Measurements from ENCODE around the gene BRICD5. TPM values are rescaled to one million over a fixed set of nuclear protein-coding genes. Genes with fewer than 3 reads are reported as not detected.
A peak's percentile ranks its signal among the peaks of the same experiment; 100 is the strongest.

BRICD5 gene
- total and polyA plus RNA-seq, 2 of the 13 experiments (the other 11 are each of a cell fraction or from before 2014, with no cell fraction given) = 1.6 to 5.8 TPM

DNA sequence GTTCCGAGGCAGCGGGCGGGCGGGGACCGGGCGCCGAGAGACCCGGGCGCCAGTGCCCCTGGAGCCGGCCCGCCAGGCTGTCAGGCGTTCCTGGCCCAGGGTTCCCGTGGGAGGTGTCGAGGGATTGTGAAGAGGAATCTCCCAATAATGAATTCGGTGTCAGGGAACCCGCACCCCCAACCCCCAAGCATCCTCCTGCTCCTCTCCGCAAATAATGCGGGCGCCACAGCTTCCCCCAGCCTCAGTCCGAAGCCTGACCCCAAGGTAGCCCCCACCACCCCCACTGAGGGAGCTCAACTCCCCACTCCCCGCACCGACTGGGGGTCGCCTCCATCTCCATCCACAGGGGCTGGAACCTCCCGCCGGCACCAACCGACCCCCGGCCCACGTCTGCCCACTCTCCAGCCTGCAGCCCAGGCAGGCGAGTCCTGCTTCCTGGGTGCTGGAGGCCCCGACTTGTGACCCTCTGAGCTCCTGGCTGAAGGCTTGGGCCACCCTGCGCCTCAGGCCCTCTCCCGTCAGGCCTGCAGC, 13.6 kb downstream of the BRICD5 start (continued):
- TF ChIP-seq ZNF672 (CRISPR knock-in tag; IDR thresholded peaks at IDR 0.05) (no peak), REL (CRISPR knock-in tag; conservative IDR thresholded peaks at IDR 0.05) (no peak), SATB2 (CRISPR knock-in tag; IDR thresholded peaks at IDR 0.05) (no peak)
- TF ChIP-seq, protein P1, sequence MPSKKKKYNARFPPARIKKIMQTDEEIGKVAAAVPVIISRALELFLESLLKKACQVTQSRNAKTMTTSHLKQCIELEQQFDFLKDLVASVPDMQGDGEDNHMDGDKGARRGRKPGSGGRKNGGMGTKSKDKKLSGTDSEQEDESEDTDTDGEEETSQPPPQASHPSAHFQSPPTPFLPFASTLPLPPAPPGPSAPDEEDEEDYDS (CRISPR knock-in tag; IDR thresholded peaks at IDR 0.05) = no peak
- TF ChIP-seq, protein P2, sequence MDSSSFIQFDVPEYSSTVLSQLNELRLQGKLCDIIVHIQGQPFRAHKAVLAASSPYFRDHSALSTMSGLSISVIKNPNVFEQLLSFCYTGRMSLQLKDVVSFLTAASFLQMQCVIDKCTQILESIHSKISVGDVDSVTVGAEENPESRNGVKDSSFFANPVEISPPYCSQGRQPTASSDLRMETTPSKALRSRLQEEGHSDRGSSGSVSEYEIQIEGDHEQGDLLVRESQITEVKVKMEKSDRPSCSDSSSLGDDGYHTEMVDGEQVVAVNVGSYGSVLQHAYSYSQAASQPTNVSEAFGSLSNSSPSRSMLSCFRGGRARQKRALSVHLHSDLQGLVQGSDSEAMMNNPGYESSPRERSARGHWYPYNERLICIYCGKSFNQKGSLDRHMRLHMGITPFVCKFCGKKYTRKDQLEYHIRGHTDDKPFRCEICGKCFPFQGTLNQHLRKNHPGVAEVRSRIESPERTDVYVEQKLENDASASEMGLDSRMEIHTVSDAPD (CRISPR knock-in tag; IDR thresholded peaks at IDR 0.05) = no peak

DNA sequence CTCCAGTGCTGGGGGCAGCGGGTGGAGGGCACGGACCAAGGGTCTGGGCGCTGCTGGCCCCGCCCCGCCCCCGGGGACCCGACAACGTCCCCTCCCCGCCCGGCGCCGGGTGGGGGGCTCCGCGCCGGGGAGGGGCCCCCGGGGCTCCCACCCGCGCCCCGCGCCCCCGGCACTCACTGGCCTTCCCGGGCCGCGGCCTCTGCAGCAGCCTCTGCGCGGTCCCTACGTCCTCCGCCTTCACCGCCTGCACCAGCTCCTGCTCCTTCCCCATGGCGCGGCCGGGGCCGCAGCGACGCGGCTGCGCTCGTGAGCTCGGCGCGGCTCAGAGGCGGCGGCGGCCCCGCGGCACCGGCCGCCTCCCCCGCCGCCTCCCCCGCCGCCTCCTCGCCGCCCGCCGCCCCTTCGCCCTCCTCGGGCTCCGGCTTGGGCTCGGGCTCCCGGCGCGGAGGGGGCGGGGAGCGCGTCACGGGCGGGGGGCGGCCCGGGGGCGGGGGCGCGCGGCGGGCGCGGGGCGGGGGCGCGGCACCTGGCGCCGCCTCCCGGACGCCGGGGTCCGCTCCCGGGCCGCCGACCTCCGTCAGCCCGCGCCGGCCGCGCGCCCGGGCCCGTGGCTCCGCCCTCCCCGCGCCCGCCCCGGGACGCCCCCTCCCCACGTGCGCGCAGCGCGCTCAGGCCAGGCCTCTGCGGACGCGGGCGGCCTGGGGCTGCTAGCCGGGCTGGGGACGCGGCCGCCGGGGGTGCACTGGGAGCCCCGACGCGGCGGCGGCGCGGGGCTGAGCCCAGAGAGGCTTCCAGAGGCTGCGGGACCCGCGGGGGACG, 14.3 kb downstream of the BRICD5 start, which contains the start of gene CASKIN1:
CASKIN1 (minus strand) TSS at position 444 of the 819 bp plus-strand sequence; CDS start at position 271, 173 bp downstream.
- H3K27me3 ChIP-seq (ENCODE audit: control insufficient read depth in 1 of 2, insufficient read depth in 2 of 2, low read length in 2 of 2) = peaks cover 2 to 39% of the 10 kb centered on the region in 2 experiments; a peak in 3 of 5 replicates
- no peaks in the 10 kb centered on the region for H3K79me2 ChIP-seq (ENCODE audit: insufficient read depth, low read length)
- 0% methylated on average over 3 of the region's 129 CpGs for WGBS (ENCODE audit: low lambda C conversion rate)
- H3K27ac ChIP-seq (ENCODE audit: extremely low read length, insufficient read depth, low read length) = no peak within 1 kb of the TSS
- in situ Hi-C loops (cut with HindIII; ENCODE audit: extremely low pct_ligation_motif_present, low pct_unique_long_range_greater_than_20kb) (no loop called here), intact Hi-C loops (cut with micrococcal nuclease; ENCODE audit: unreplicated experiment) (loop anchor here (5.0 kb wide), 2 partner anchors 34 to 56 kb away; partner anchors contain the start of gene ECI1)
- FAIRE-seq (no peak), ATAC-seq (peak; percentile 19; the same call in 2 of the 3 replicates), DNase-seq (ENCODE audit: low spot score) (no peak)
- CTCF ChIA-PET (ENCODE audit: low intra/inter-chr PET ratio, low total read pairs) = no interaction called here
- H3K4me1 ChIP-seq (ENCODE audit: insufficient read depth, low read length) = peaks cover 54% of the 10 kb centered on the region
- no peaks in the 10 kb centered on the region for H3K36me3 ChIP-seq (replicated peaks in 1 of 2; ENCODE audit: control insufficient read depth in 1 of 2, insufficient read depth in 2 of 2, low read length in 2 of 2)
- H3K4me2 ChIP-seq (ENCODE audit: low read depth, low read length) = peak within 1 kb of the TSS; percentile 71
- H3K9ac ChIP-seq (ENCODE audit: insufficient read depth, low read depth, low read length) = peak within 1 kb of the TSS; percentile 44; the same call in 1 of the 2 replicates
- peak within 1 kb of the TSS; percentile 53 to 66 (median 53) for H3K4me3 ChIP-seq (replicated peaks in 1 of 3; ENCODE audit: insufficient read depth in 1 of 3, low read depth in 2 of 3, low read length in 3 of 3)
- no TSS peak for BruUV-seq (replicated peaks)
- no peak within 1 kb of the TSS for H2AFZ ChIP-seq (ENCODE audit: low read length)
- H4K20me1 ChIP-seq (ENCODE audit: insufficient read depth, low read length) = no peaks in the 10 kb centered on the region
- POLR2A ChIA-PET = interaction anchor here (0.6 to 2.9 kb wide), 3 partner anchors 8 to 55 kb away, joined by 3 to 19 read pairs (median 5); partner anchors contain the start of genes ECI1 and TRAF7
- no peaks in the 10 kb centered on the region for H3K9me3 ChIP-seq (ENCODE audit: low read length)
- TF ChIP-seq, protein P3, sequence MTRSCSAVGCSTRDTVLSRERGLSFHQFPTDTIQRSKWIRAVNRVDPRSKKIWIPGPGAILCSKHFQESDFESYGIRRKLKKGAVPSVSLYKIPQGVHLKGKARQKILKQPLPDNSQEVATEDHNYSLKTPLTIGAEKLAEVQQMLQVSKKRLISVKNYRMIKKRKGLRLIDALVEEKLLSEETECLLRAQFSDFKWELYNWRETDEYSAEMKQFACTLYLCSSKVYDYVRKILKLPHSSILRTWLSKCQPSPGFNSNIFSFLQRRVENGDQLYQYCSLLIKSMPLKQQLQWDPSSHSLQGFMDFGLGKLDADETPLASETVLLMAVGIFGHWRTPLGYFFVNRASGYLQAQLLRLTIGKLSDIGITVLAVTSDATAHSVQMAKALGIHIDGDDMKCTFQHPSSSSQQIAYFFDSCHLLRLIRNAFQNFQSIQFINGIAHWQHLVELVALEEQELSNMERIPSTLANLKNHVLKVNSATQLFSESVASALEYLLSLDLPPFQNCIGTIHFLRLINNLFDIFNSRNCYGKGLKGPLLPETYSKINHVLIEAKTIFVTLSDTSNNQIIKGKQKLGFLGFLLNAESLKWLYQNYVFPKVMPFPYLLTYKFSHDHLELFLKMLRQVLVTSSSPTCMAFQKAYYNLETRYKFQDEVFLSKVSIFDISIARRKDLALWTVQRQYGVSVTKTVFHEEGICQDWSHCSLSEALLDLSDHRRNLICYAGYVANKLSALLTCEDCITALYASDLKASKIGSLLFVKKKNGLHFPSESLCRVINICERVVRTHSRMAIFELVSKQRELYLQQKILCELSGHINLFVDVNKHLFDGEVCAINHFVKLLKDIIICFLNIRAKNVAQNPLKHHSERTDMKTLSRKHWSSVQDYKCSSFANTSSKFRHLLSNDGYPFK (CRISPR knock-in tag; IDR thresholded peaks at IDR 0.05; ENCODE audit: borderline replicate concordance) = no peak
- no peak for TF ChIP-seq RAD51 (IDR thresholded peaks at IDR 0.05; ENCODE audit: borderline replicate concordance)
- TF ChIP-seq, protein P4, sequence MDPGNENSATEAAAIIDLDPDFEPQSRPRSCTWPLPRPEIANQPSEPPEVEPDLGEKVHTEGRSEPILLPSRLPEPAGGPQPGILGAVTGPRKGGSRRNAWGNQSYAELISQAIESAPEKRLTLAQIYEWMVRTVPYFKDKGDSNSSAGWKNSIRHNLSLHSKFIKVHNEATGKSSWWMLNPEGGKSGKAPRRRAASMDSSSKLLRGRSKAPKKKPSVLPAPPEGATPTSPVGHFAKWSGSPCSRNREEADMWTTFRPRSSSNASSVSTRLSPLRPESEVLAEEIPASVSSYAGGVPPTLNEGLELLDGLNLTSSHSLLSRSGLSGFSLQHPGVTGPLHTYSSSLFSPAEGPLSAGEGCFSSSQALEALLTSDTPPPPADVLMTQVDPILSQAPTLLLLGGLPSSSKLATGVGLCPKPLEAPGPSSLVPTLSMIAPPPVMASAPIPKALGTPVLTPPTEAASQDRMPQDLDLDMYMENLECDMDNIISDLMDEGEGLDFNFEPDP (CRISPR knock-in tag; conservative IDR thresholded peaks at IDR 0.05) = no peak
- no peak for TF ChIP-seq BORCS8-MEF2B (CRISPR knock-in tag; IDR thresholded peaks at IDR 0.05)
- TF ChIP-seq, protein P5, sequence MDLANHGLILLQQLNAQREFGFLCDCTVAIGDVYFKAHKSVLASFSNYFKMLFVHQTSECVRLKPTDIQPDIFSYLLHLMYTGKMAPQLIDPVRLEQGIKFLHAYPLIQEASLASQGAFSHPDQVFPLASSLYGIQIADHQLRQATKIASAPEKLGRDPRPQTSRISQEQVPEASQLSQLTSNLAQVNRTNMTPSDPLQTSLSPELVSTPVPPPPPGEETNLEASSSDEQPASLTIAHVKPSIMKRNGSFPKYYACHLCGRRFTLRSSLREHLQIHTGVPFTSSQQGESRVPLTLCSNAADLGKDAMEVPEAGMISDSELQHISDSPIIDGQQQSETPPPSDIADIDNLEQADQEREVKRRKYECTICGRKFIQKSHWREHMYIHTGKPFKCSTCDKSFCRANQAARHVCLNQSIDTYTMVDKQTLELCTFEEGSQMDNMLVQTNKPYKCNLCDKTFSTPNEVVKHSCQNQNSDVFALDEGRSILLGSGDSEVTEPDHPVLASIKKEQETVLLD (CRISPR knock-in tag; IDR thresholded peaks at IDR 0.05; ENCODE audit: low read depth) = peak; percentile 39; the same call in 1 of the 2 replicates
- no peak for TF ChIP-seq NR2F1 (CRISPR knock-in tag; IDR thresholded peaks at IDR 0.05)
- TF ChIP-seq JUN (CRISPR knock-in tag; IDR thresholded peaks at IDR 0.05) = no peak
- TF ChIP-seq ZNF20 (CRISPR knock-in tag; IDR thresholded peaks at IDR 0.05) = no peak
